K562 (cell line): Measurements from ENCODE around the gene KCND1. TPM values are rescaled to one million over a fixed set of nuclear protein-coding genes. Genes with fewer than 3 reads are reported as not detected.

Source experiments
- GATAD2A ChIP-seq: fragments of 450-650 bp; IDR thresholded peaks from 2 replicates; pipeline ENCODE4 v1.6.1; 2017
- HSF4 ChIP-seq: fragments of 250-450 bp; sonication (Bioruptor Pico); IDR thresholded peaks from 2 replicates; pipeline ENCODE4 v2.1.2; 2022; ENCODE audit warnings: mild to moderate bottlenecking, moderate library complexity, borderline replicate concordance
- KDM2B ChIP-seq: fragments of 250-450 bp; sonication (Bioruptor Pico); IDR thresholded peaks from 2 replicates; pipeline ENCODE4 v1.8.0; 2021; ENCODE audit warnings: mild to moderate bottlenecking, moderate library complexity
- OTX1 ChIP-seq: fragments of 450-650 bp; formaldehyde crosslinking; IDR thresholded peaks from 2 replicates; pipeline ENCODE4 v1.4.0; 2022; ENCODE audit warnings: mild to moderate bottlenecking
- XRCC5 ChIP-seq: fragments of 200-400 bp; formaldehyde crosslinking; IDR thresholded peaks from 2 replicates; pipeline ENCODE4 v1.6.1; 2017; ENCODE audit warnings: low read depth, mild to moderate bottlenecking, low read length
- ZNF175 ChIP-seq: fragments of 200-800 bp; sonication (Bioruptor generic); IDR thresholded peaks from 2 replicates; pipeline ENCODE4 v1.6.1; 2016; ENCODE audit warnings: low read depth, mild to moderate bottlenecking, missing genetic modification characterization, missing compliant biosample characterization
- ZNF436 ChIP-seq: fragments of 250-450, 450-650 bp; sonication (Bioruptor Pico); formaldehyde crosslinking; IDR thresholded peaks from 2 replicates; pipeline ENCODE4 v1.7.0; 2020; ENCODE audit warnings: mild to moderate bottlenecking
- polyA plus RNA-seq, 8 experiments: library from polyadenylated mRNA; depleted of rRNA in 4 of 8; stranded (reverse) in 5 of 8; unstranded in 3 of 8; fragments of >200 nt; fragmentation: Nextera tagmentation in 2 of 8; fragmentation: Illumina TruSeq in 1 of 8; extraction: Ambion mirVana in 2 of 8; extraction: Trizol in 1 of 8; gene quantifications; 2 replicates each; pipeline versions ENCODE4 v1.2.1 to v1.2.3, GENCODE V29; 2011 to 2014; ENCODE audit warnings: inconsistent platforms in 1 of 8, missing spikeins in 1 of 8
- total RNA-seq, 7 experiments: library from RNA; depleted of rRNA in 6 of 7; stranded (reverse); fragments of >200 nt in 6 of 7; fragmentation: Illumina TruSeq in 2 of 7; extraction: Trizol in 2 of 7; gene quantifications; 2 replicates each; pipeline versions ENCODE4 v1.2.1 to v1.2.3, GENCODE V29; 2011 to 2021; ENCODE audit warnings: low replicate concordance in 1 of 7
- TF ChIP-seq, protein P1 (sequence below): fragments of 200-600 bp; sonication (generic); IDR thresholded peaks from one replicate; pipeline ENCODE4 v1.6.1; 2012; ENCODE audit warnings: mild to moderate bottlenecking, low read depth, low read length, inconsistent platforms
- TF ChIP-seq, protein P2 (sequence below): fragments of 450-650 bp; formaldehyde crosslinking; IDR thresholded peaks from 2 replicates; pipeline ENCODE4 v1.4.0; 2022; ENCODE audit warnings: mild to moderate bottlenecking, moderate library complexity
- TF ChIP-seq, protein P3 (sequence below): fragments of 450-650 bp; formaldehyde crosslinking; IDR thresholded peaks from 2 replicates; pipeline ENCODE4 v1.4.0; 2022; ENCODE audit warnings: missing genetic modification characterization
- TF ChIP-seq, protein P4 (sequence below): fragments of 450-650 bp; IDR thresholded peaks from 2 replicates; pipeline ENCODE4 v1.6.1; 2016; ENCODE audit warnings: mild to moderate bottlenecking

KCND1 gene
- total and polyA plus RNA-seq, 9 of the 15 experiments (the other 6 are each of a cell fraction or from before 2014, with no cell fraction given): 0.06 to 0.83 (median 0.39) TPM; not detected in 1

DNA sequence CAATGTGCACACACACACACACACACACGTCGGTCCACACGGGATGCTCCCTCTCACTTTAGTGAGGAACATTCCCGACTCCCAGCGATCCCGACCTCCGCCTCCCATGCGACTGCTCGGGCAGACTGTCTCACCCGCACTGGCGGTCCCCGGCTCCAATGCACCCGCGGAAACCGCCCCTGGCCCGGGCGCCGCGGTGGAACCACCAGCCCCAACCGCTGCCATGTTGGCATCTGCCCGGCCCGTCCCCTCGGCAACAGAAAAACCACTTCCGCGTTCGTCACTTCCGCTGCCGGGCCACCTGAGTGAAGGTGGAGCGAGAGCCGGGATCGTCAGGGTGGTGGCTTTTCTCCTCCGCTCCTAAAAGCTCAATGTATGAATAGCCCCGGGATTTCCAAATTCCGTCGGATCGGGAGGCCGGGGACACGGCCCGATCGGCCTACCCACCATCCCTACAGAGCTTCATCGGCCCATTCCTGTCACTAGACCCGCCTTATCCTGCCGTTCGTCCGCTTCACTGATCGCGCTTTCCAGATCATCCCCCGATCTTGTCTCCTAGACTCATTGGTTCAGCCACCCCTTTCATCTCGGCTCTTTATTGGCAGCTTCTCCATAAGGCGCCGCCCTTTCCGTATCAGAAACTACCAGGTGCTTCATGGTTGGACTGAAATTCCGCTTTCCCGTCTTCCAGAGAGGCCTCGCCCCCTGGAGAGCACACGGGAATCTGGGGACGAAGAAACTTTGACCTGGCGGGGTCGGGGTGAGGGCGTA, 60.0 kb downstream of the KCND1 start, which contains the start of gene SLC35A2 (continued):
- TF ChIP-seq, protein P1, sequence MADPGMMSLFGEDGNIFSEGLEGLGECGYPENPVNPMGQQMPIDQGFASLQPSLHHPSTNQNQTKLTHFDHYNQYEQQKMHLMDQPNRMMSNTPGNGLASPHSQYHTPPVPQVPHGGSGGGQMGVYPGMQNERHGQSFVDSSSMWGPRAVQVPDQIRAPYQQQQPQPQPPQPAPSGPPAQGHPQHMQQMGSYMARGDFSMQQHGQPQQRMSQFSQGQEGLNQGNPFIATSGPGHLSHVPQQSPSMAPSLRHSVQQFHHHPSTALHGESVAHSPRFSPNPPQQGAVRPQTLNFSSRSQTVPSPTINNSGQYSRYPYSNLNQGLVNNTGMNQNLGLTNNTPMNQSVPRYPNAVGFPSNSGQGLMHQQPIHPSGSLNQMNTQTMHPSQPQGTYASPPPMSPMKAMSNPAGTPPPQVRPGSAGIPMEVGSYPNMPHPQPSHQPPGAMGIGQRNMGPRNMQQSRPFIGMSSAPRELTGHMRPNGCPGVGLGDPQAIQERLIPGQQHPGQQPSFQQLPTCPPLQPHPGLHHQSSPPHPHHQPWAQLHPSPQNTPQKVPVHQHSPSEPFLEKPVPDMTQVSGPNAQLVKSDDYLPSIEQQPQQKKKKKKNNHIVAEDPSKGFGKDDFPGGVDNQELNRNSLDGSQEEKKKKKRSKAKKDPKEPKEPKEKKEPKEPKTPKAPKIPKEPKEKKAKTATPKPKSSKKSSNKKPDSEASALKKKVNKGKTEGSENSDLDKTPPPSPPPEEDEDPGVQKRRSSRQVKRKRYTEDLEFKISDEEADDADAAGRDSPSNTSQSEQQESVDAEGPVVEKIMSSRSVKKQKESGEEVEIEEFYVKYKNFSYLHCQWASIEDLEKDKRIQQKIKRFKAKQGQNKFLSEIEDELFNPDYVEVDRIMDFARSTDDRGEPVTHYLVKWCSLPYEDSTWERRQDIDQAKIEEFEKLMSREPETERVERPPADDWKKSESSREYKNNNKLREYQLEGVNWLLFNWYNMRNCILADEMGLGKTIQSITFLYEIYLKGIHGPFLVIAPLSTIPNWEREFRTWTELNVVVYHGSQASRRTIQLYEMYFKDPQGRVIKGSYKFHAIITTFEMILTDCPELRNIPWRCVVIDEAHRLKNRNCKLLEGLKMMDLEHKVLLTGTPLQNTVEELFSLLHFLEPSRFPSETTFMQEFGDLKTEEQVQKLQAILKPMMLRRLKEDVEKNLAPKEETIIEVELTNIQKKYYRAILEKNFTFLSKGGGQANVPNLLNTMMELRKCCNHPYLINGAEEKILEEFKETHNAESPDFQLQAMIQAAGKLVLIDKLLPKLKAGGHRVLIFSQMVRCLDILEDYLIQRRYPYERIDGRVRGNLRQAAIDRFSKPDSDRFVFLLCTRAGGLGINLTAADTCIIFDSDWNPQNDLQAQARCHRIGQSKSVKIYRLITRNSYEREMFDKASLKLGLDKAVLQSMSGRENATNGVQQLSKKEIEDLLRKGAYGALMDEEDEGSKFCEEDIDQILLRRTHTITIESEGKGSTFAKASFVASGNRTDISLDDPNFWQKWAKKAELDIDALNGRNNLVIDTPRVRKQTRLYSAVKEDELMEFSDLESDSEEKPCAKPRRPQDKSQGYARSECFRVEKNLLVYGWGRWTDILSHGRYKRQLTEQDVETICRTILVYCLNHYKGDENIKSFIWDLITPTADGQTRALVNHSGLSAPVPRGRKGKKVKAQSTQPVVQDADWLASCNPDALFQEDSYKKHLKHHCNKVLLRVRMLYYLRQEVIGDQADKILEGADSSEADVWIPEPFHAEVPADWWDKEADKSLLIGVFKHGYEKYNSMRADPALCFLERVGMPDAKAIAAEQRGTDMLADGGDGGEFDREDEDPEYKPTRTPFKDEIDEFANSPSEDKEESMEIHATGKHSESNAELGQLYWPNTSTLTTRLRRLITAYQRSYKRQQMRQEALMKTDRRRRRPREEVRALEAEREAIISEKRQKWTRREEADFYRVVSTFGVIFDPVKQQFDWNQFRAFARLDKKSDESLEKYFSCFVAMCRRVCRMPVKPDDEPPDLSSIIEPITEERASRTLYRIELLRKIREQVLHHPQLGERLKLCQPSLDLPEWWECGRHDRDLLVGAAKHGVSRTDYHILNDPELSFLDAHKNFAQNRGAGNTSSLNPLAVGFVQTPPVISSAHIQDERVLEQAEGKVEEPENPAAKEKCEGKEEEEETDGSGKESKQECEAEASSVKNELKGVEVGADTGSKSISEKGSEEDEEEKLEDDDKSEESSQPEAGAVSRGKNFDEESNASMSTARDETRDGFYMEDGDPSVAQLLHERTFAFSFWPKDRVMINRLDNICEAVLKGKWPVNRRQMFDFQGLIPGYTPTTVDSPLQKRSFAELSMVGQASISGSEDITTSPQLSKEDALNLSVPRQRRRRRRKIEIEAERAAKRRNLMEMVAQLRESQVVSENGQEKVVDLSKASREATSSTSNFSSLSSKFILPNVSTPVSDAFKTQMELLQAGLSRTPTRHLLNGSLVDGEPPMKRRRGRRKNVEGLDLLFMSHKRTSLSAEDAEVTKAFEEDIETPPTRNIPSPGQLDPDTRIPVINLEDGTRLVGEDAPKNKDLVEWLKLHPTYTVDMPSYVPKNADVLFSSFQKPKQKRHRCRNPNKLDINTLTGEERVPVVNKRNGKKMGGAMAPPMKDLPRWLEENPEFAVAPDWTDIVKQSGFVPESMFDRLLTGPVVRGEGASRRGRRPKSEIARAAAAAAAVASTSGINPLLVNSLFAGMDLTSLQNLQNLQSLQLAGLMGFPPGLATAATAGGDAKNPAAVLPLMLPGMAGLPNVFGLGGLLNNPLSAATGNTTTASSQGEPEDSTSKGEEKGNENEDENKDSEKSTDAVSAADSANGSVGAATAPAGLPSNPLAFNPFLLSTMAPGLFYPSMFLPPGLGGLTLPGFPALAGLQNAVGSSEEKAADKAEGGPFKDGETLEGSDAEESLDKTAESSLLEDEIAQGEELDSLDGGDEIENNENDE: no peak
- TF ChIP-seq ZNF436 (no peak; the same call in 1 of the 2 replicates), ZNF175 (no peak), HSF4 (CRISPR knock-in tag) (no peak), KDM2B (CRISPR knock-in tag) (no peak), XRCC5 (no peak), GATAD2A (no peak), OTX1 (peak; percentile 70; the same call in 1 of the 2 replicates)
- TF ChIP-seq, protein P2, sequence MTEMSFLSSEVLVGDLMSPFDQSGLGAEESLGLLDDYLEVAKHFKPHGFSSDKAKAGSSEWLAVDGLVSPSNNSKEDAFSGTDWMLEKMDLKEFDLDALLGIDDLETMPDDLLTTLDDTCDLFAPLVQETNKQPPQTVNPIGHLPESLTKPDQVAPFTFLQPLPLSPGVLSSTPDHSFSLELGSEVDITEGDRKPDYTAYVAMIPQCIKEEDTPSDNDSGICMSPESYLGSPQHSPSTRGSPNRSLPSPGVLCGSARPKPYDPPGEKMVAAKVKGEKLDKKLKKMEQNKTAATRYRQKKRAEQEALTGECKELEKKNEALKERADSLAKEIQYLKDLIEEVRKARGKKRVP: peak; percentile 10; the same call in 1 of the 2 replicates
- TF ChIP-seq, protein P3, sequence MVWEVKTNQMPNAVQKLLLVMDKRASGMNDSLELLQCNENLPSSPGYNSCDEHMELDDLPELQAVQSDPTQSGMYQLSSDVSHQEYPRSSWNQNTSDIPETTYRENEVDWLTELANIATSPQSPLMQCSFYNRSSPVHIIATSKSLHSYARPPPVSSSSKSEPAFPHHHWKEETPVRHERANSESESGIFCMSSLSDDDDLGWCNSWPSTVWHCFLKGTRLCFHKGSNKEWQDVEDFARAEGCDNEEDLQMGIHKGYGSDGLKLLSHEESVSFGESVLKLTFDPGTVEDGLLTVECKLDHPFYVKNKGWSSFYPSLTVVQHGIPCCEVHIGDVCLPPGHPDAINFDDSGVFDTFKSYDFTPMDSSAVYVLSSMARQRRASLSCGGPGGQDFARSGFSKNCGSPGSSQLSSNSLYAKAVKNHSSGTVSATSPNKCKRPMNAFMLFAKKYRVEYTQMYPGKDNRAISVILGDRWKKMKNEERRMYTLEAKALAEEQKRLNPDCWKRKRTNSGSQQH: no peak
- TF ChIP-seq, protein P4, sequence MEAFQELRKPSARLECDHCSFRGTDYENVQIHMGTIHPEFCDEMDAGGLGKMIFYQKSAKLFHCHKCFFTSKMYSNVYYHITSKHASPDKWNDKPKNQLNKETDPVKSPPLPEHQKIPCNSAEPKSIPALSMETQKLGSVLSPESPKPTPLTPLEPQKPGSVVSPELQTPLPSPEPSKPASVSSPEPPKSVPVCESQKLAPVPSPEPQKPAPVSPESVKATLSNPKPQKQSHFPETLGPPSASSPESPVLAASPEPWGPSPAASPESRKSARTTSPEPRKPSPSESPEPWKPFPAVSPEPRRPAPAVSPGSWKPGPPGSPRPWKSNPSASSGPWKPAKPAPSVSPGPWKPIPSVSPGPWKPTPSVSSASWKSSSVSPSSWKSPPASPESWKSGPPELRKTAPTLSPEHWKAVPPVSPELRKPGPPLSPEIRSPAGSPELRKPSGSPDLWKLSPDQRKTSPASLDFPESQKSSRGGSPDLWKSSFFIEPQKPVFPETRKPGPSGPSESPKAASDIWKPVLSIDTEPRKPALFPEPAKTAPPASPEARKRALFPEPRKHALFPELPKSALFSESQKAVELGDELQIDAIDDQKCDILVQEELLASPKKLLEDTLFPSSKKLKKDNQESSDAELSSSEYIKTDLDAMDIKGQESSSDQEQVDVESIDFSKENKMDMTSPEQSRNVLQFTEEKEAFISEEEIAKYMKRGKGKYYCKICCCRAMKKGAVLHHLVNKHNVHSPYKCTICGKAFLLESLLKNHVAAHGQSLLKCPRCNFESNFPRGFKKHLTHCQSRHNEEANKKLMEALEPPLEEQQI: no peak
